ENCODE measurements around the gene INPP5D.

Gene INPP5D

GRCh38 chr2:233089851-233090250 is 29.7 kb downstream of the INPP5D start:
- no peak for ATAC-seq
- no peak for TF ChIP-seq BACH2 (CRISPR knock-in tag; IDR thresholded peaks at IDR 0.05; ENCODE audit: borderline replicate concordance)
- no peak for TF ChIP-seq ISL1 (CRISPR knock-in tag; IDR thresholded peaks at IDR 0.05)
- TF ChIP-seq OSR1 (CRISPR knock-in tag; IDR thresholded peaks at IDR 0.05), result no peak
- TF ChIP-seq ZNF8 (CRISPR knock-in tag; IDR thresholded peaks at IDR 0.05), result no peak
- no peak for TF ChIP-seq CSDC2 (CRISPR knock-in tag; IDR thresholded peaks at IDR 0.05)
- no peak for TF ChIP-seq TCF4 (CRISPR knock-in tag; IDR thresholded peaks at IDR 0.05; ENCODE audit: borderline replicate concordance)
- no peak for TF ChIP-seq SNAI2 (CRISPR knock-in tag; IDR thresholded peaks at IDR 0.05)
- TF ChIP-seq TOX (CRISPR knock-in tag; IDR thresholded peaks at IDR 0.05; ENCODE audit: borderline replicate concordance), result no peak
- TF ChIP-seq ZFP3 (CRISPR knock-in tag; IDR thresholded peaks at IDR 0.05), result no peak
- TF ChIP-seq RARB (CRISPR knock-in tag; IDR thresholded peaks at IDR 0.05), result no peak
- TF ChIP-seq ZNF70 (CRISPR knock-in tag; IDR thresholded peaks at IDR 0.05), result no peak
- no peak for TF ChIP-seq GLIS3 (CRISPR knock-in tag; IDR thresholded peaks at IDR 0.05)
- no peak for TF ChIP-seq TSHZ2 (CRISPR knock-in tag; IDR thresholded peaks at IDR 0.05)
- no peak for TF ChIP-seq CSRNP3 (CRISPR knock-in tag; IDR thresholded peaks at IDR 0.05)
- no peak for TF ChIP-seq ZFP30 (CRISPR knock-in tag; IDR thresholded peaks at IDR 0.05)
- no peak for TF ChIP-seq ZNF565 (CRISPR knock-in tag; conservative IDR thresholded peaks at IDR 0.05; ENCODE audit: low read depth)

- no peak for TF ChIP-seq ISL1 (CRISPR knock-in tag; IDR thresholded peaks at IDR 0.05)
- TF ChIP-seq ESRRG (CRISPR knock-in tag; IDR thresholded peaks at IDR 0.05), result no peak
- TF ChIP-seq PPARA (CRISPR knock-in tag; IDR thresholded peaks at IDR 0.05; ENCODE audit: borderline replicate concordance), result no peak
- ATAC-seq, result no peak
Measured at GRCh38 chr2:233090879-233091278, 30.7 kb downstream of the INPP5D start.

GRCh38 chr2:233091595-233092375 is 31.6 kb downstream of the INPP5D start:
- ATAC-seq, result no peak
- TF ChIP-seq CSDC2 (CRISPR knock-in tag; IDR thresholded peaks at IDR 0.05) (no peak), OSR1 (CRISPR knock-in tag; IDR thresholded peaks at IDR 0.05) (no peak), RARB (CRISPR knock-in tag; IDR thresholded peaks at IDR 0.05) (no peak), PATZ1 (CRISPR knock-in tag; IDR thresholded peaks at IDR 0.05; ENCODE audit: borderline replicate concordance) (no peak), ZFP30 (CRISPR knock-in tag; IDR thresholded peaks at IDR 0.05) (no peak), ZC3H10 (CRISPR knock-in tag; IDR thresholded peaks at IDR 0.05) (no peak), PPARA (CRISPR knock-in tag; IDR thresholded peaks at IDR 0.05; ENCODE audit: borderline replicate concordance) (no peak), POU6F1 (CRISPR knock-in tag; IDR thresholded peaks at IDR 0.05; ENCODE audit: borderline replicate concordance, low read depth) (no peak), ZNF70 (CRISPR knock-in tag; IDR thresholded peaks at IDR 0.05) (no peak), GLIS3 (CRISPR knock-in tag; IDR thresholded peaks at IDR 0.05) (no peak), ZNF8 (CRISPR knock-in tag; IDR thresholded peaks at IDR 0.05) (no peak), ESRRG (CRISPR knock-in tag; IDR thresholded peaks at IDR 0.05) (no peak), ZFP3 (CRISPR knock-in tag; IDR thresholded peaks at IDR 0.05) (no peak)

Measured in SK-N-SH treated with all-trans-retinoic acid at 6 μM for 48 hours (cell line).